ENCODE results near the gene CILP2. TPM values are rescaled to one million over a fixed set of nuclear protein-coding genes. Genes with fewer than 3 reads are reported as not detected.

The CILP2 gene
- total RNA-seq = under 1 TPM; 0.19 to 0.27 TPM

- peaks cover 3% of the 10 kb centered on the region for H3K36me3 Mint-ChIP-seq (ENCODE audit: low read depth)
- POLR2A ChIA-PET = no interaction called here
Measured at GRCh38 chr19:19538061-19538784, at the start of gene CILP2. CILP2 (plus strand) TSS chr19:19538265; CDS start chr19:19538350, 85 bp downstream.

GRCh38 chr19:19488875-19489690 is 49.0 kb upstream of the CILP2 start:
- peak overlapping the region; percentile 97 for H3K27ac Mint-ChIP-seq
- CTCF ChIA-PET = interaction anchor here (0.6 to 6.9 kb wide), 20 partner anchors 8 to 343 kb away, joined by 3 to 123 read pairs (median 5); partner anchors contain the start of gene GATAD2A

More at GRCh38 chr19:19538061-19538784, at the start of gene CILP2:
- ATAC-seq (peak; percentile 9), DNase-seq (peak; percentile 62)
- Mint-ChIP-seq H3K9me3 (ENCODE audit: low read depth) (no peaks in the 10 kb centered on the region), H3K27ac (no peak within 1 kb of the TSS), H3K4me1 (peaks cover 29% of the 10 kb centered on the region), H3K27me3 (peaks cover 11% of the 10 kb centered on the region), H3K4me3 (peak within 1 kb of the TSS; percentile 23)
- CTCF ChIA-PET = no interaction called here
- intact Hi-C loops (cut with DNase I, micrococcal nuclease) = no loop called here

GRCh38 chr19:19489804-19490204 is 48.3 kb upstream of the CILP2 start:
- DNase-seq (peak; percentile 34), ATAC-seq (no peak)
- Mint-ChIP-seq H3K36me3 (ENCODE audit: low read depth) (peaks cover 20% of the 10 kb centered on the region), H3K27ac (peak overlapping the region; percentile 97), H3K4me3 (peak overlapping the region; percentile 43), H3K9me3 (ENCODE audit: low read depth) (no peaks in the 10 kb centered on the region), H3K4me1 (peaks cover 56% of the 10 kb centered on the region), H3K27me3 (no peaks in the 10 kb centered on the region)
- ChIA-PET CTCF (interaction anchor here (0.7 to 6.9 kb wide), 36 partner anchors 9 to 344 kb away, joined by 3 to 123 read pairs (median 5); partner anchors contain the start of gene GATAD2A), POLR2A (interaction anchor here (0.7 to 1.9 kb wide), 5 partner anchors 27 to 286 kb away, joined by 3 to 7 read pairs (median 3); partner anchors contain the start of genes GATAD2A and NR2C2AP)
- intact Hi-C loops (cut with DNase I, micrococcal nuclease) = loop anchor here (1.0 to 2.0 kb wide), 13 partner anchors 31 to 457 kb away; partner anchors contain the start of genes MAU2 (in 2 of the 2), SUGP1 (in 2 of the 2), ARMC6 (in 1 of the 2) and BORCS8 (in 1 of the 2)

More at GRCh38 chr19:19488875-19489690, 49.0 kb upstream of the CILP2 start:
- peak; percentile 93 for ATAC-seq
- POLR2A ChIA-PET = interaction anchor here (0.6 to 1.9 kb wide), 5 partner anchors 27 to 286 kb away, joined by 3 to 7 read pairs (median 4); partner anchors contain the start of genes GATAD2A, NDUFA13, NR2C2AP and TSSK6
- Mint-ChIP-seq H3K27me3 (no peaks in the 10 kb centered on the region), H3K4me1 (peaks cover 57% of the 10 kb centered on the region), H3K9me3 (ENCODE audit: low read depth) (no peaks in the 10 kb centered on the region), H3K4me3 (peak overlapping the region; percentile 43), H3K36me3 (ENCODE audit: low read depth) (peaks cover 13% of the 10 kb centered on the region)
- intact Hi-C loops (cut with DNase I, micrococcal nuclease) = loop anchor here (1.0 to 2.0 kb wide), 8 partner anchors 30 to 456 kb away; partner anchors contain the start of genes MAU2 (in 2 of the 2), SUGP1 (in 2 of the 2), ARMC6 (in 1 of the 2) and BORCS8 (in 1 of the 2)
- peak; percentile 95 for DNase-seq

- Mint-ChIP-seq H3K27me3 (no peaks in the 10 kb centered on the region), H3K27ac (peak overlapping the region; percentile 97), H3K4me3 (no peak overlapping the region), H3K36me3 (ENCODE audit: low read depth) (peaks cover 23% of the 10 kb centered on the region), H3K9me3 (ENCODE audit: low read depth) (no peaks in the 10 kb centered on the region), H3K4me1 (peaks cover 52% of the 10 kb centered on the region)
- DNase-seq (peak; percentile 90), ATAC-seq (peak; percentile 24)
- ChIA-PET POLR2A (interaction anchor here (0.7 to 1.9 kb wide), 5 partner anchors 28 to 126 kb away, joined by 3 to 7 read pairs (median 3); partner anchors contain the start of gene GATAD2A), CTCF (interaction anchor here (0.6 to 6.9 kb wide), 46 partner anchors 9 to 344 kb away, joined by 3 to 123 read pairs (median 4); partner anchors contain the start of genes GATAD2A, NDUFA13 and TSSK6)
- intact Hi-C loops (cut with DNase I, micrococcal nuclease) = loop anchor here (1.0 kb wide), 5 partner anchors 123 to 351 kb away; no protein-coding TSS in a partner anchor
Measured at GRCh38 chr19:19490214-19490968, 47.7 kb upstream of the CILP2 start.

GRCh38 chr19:19491321-19492025 is 46.6 kb upstream of the CILP2 start:
- ChIA-PET CTCF (interaction anchor here (0.6 to 6.9 kb wide), 22 partner anchors 10 to 213 kb away, joined by 3 to 123 read pairs (median 6); partner anchors contain the start of genes GATAD2A, NDUFA13 and TSSK6), POLR2A (interaction anchor here (1.2 kb wide), 1 partner anchor 81 kb away, joined by 4 read pairs; no protein-coding TSS in a partner anchor)
- no peaks in the 10 kb centered on the region for H3K27me3 Mint-ChIP-seq
- H3K36me3 Mint-ChIP-seq (ENCODE audit: low read depth) = peaks cover 28% of the 10 kb centered on the region
- peak overlapping the region; percentile 13 for H3K27ac Mint-ChIP-seq
- H3K4me1 Mint-ChIP-seq = peaks cover 45% of the 10 kb centered on the region
- no peaks in the 10 kb centered on the region for H3K9me3 Mint-ChIP-seq (ENCODE audit: low read depth)
- ATAC-seq (no peak), DNase-seq (no peak)
- no peak overlapping the region for H3K4me3 Mint-ChIP-seq
- intact Hi-C loops (cut with DNase I, micrococcal nuclease) = no loop called here

GRCh38 chr19:19492026-19492610 is 45.9 kb upstream of the CILP2 start:
- ATAC-seq (no peak), DNase-seq (no peak)
- peak overlapping the region; percentile 13 for H3K27ac Mint-ChIP-seq
- H3K36me3 Mint-ChIP-seq (ENCODE audit: low read depth) = peaks cover 30% of the 10 kb centered on the region
- intact Hi-C loops (cut with DNase I, micrococcal nuclease) = no loop called here
- POLR2A ChIA-PET = no interaction called here
- H3K9me3 Mint-ChIP-seq (ENCODE audit: low read depth) = no peaks in the 10 kb centered on the region
- CTCF ChIA-PET = interaction anchor here (2.6 to 6.9 kb wide), 3 partner anchors 96 to 128 kb away, joined by 15 to 123 read pairs (median 19); no protein-coding TSS in a partner anchor
- H3K27me3 Mint-ChIP-seq = no peaks in the 10 kb centered on the region
- peaks cover 40% of the 10 kb centered on the region for H3K4me1 Mint-ChIP-seq
- no peak overlapping the region for H3K4me3 Mint-ChIP-seq

- ATAC-seq (no peak), DNase-seq (peak; percentile 31)
- no peak overlapping the region for H3K4me3 Mint-ChIP-seq
- POLR2A ChIA-PET = no interaction called here
- H3K9me3 Mint-ChIP-seq (ENCODE audit: low read depth) = no peaks in the 10 kb centered on the region
- peak overlapping the region; percentile 51 for H3K27ac Mint-ChIP-seq
- intact Hi-C loops (cut with DNase I, micrococcal nuclease) = no loop called here
- CTCF ChIA-PET = interaction anchor here (6.9 kb wide), 1 partner anchor 130 kb away, joined by 123 read pairs; no protein-coding TSS in a partner anchor
- H3K27me3 Mint-ChIP-seq = no peaks in the 10 kb centered on the region
- peaks cover 36% of the 10 kb centered on the region for H3K36me3 Mint-ChIP-seq (ENCODE audit: low read depth)
- H3K4me1 Mint-ChIP-seq = peaks cover 24% of the 10 kb centered on the region
Measured at GRCh38 chr19:19493841-19494546, 44.1 kb upstream of the CILP2 start.

- no peak overlapping the region for H3K4me3 Mint-ChIP-seq
- ChIA-PET POLR2A (no interaction called here), CTCF (interaction anchor here (0.6 kb wide), 1 partner anchor 1684 kb away, joined by 3 read pairs; no protein-coding TSS in a partner anchor)
- H3K27me3 Mint-ChIP-seq = no peaks in the 10 kb centered on the region
- H3K9me3 Mint-ChIP-seq (ENCODE audit: low read depth) = no peaks in the 10 kb centered on the region
- H3K27ac Mint-ChIP-seq = no peak overlapping the region
- peaks cover 39% of the 10 kb centered on the region for H3K36me3 Mint-ChIP-seq (ENCODE audit: low read depth)
- intact Hi-C loops (cut with DNase I, micrococcal nuclease) = no loop called here
- ATAC-seq = no peak
- DNase-seq = no peak
- peaks cover 6% of the 10 kb centered on the region for H3K4me1 Mint-ChIP-seq
Measured at GRCh38 chr19:19495614-19496603, 42.2 kb upstream of the CILP2 start.
